ENCODE results near the gene RBMS3.

DNA sequence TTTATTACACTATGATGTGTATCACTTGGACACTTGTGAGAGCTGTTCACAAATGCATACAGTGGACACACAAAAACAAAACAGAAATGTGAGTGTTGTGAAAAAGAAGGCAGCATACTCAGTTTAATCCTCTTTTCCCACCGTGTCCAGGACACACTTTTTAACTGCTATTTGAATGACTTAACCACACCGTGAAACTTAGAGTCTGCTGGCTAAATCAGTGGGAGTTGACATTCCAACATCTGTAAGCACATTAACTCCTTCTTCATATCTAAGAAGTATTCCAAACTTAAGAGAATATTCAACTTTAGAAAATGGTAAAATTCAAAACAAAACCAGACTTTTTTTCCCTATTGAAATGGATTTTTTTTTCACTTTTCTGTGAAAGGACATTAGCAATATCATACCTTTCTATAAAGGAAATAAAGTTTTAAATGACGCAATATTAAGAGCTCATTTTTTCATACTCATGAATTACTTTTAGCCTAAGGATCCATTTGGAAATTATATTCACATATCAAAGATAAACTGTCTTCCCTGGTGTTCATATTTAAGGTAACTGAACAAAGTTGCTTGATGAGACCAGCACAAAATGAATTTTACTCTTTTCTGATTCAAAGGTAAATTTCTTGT, 316.6 kb downstream of the RBMS3 start:
- no peak for TF ChIP-seq CTCF (IDR thresholded peaks at IDR 0.05)
- TF ChIP-seq POLR2A (IDR thresholded peaks at IDR 0.05): no peak

Data from thyroid gland (tissue), 4 donors.